ENCODE measurements around the gene STX11.
A peak's percentile ranks its signal among the peaks of the same experiment; 100 is the strongest.
"Not testable (repeated sequence)": the region's sequence is repeated elsewhere in the genome, so short reads cannot be mapped to it uniquely, and the experiment has no call there.

STX11 gene

GRCh38 chr6:144178323-144178722, 28.0 kb downstream of the STX11 start:
- no peak for DNase-seq

- DNase-seq = no peak
Measured at GRCh38 chr6:144179237-144179636, 28.9 kb downstream of the STX11 start.

- peak; percentile 7 for DNase-seq
Measured at GRCh38 chr6:144179828-144180227, 29.5 kb downstream of the STX11 start.

GRCh38 chr6:144180354-144180753, 30.0 kb downstream of the STX11 start:
- not testable (repeated sequence) for DNase-seq

- DNase-seq = no peak
Measured at GRCh38 chr6:144181639-144182038, 31.3 kb downstream of the STX11 start.

GRCh38 chr6:144184186-144184585, 33.9 kb downstream of the STX11 start:
- DNase-seq = not testable (repeated sequence)

- DNase-seq = no peak
Measured at GRCh38 chr6:144185133-144185836, 35.0 kb downstream of the STX11 start.

GRCh38 chr6:144186817-144187625, 36.7 kb downstream of the STX11 start:
- no peak for DNase-seq

GRCh38 chr6:144189351-144189750, 39.0 kb downstream of the STX11 start:
- no peak for DNase-seq

- DNase-seq = no peak
Measured at GRCh38 chr6:144190080-144190479, 39.8 kb downstream of the STX11 start.

GRCh38 chr6:144190593-144190992, 40.3 kb downstream of the STX11 start:
- DNase-seq = no peak

- no peak for DNase-seq
Measured at GRCh38 chr6:144193181-144193580, 42.9 kb downstream of the STX11 start.

- DNase-seq = no peak
Measured at GRCh38 chr6:144194293-144194810, 44.0 kb downstream of the STX11 start.

- no peak for DNase-seq
Measured at GRCh38 chr6:144195671-144196270, 45.5 kb downstream of the STX11 start.

GRCh38 chr6:144197919-144198318, 47.6 kb downstream of the STX11 start:
- DNase-seq = peak; percentile 13

- no peak for DNase-seq
Measured at GRCh38 chr6:144202879-144203468, 52.7 kb downstream of the STX11 start.

- DNase-seq = no peak
Measured at GRCh38 chr6:144211160-144211559, 60.8 kb downstream of the STX11 start.

GRCh38 chr6:144213315-144213714, 63.0 kb downstream of the STX11 start:
- DNase-seq = no peak

- DNase-seq = no peak
Measured at GRCh38 chr6:144214029-144214428, 63.7 kb downstream of the STX11 start.

GRCh38 chr6:144214622-144215401, 64.5 kb downstream of the STX11 start:
- no peak for DNase-seq

- DNase-seq = peak; percentile 14
Measured at GRCh38 chr6:144215402-144215931, 65.2 kb downstream of the STX11 start.
